Ishikawa (cell line): ENCODE measurements around the gene PPP1CA.

ENCODE experiments used
- CEBPB ChIP-seq: IDR thresholded peaks from 2 replicates; pipeline ENCODE4 v1.6.1; 2012
- CREB1 ChIP-seq: IDR thresholded peaks from 2 replicates; pipeline ENCODE4 v1.6.1; 2012; ENCODE audit warnings: low read depth
- EGR1 ChIP-seq: IDR thresholded peaks from 2 replicates; pipeline ENCODE4 v1.6.1; 2012
- EP300 ChIP-seq: IDR thresholded peaks from 2 replicates; pipeline ENCODE4 v1.6.1; 2012; ENCODE audit warnings: borderline replicate concordance
- MAX ChIP-seq: IDR thresholded peaks from 2 replicates; pipeline ENCODE4 v1.6.1; 2012
- RAD21 ChIP-seq: IDR thresholded peaks from 2 replicates; pipeline ENCODE4 v1.6.1; 2012; ENCODE audit warnings: low read depth
- REST ChIP-seq: IDR thresholded peaks from 2 replicates; pipeline ENCODE4 v1.6.1; 2012; ENCODE audit warnings: low read depth, mild to moderate bottlenecking
- TAF1 ChIP-seq: IDR thresholded peaks from 2 replicates; pipeline ENCODE4 v1.6.1; 2012; ENCODE audit warnings: low read depth, mild to moderate bottlenecking
- TCF12 ChIP-seq: IDR thresholded peaks from 2 replicates; pipeline ENCODE4 v1.6.1; 2012; ENCODE audit warnings: low read depth
- TEAD4 ChIP-seq: IDR thresholded peaks from 2 replicates; pipeline ENCODE4 v1.6.1; 2012
- USF1 ChIP-seq: IDR thresholded peaks from 2 replicates; pipeline ENCODE4 v1.6.1; 2012
- YY1 ChIP-seq: IDR thresholded peaks from 2 replicates; pipeline ENCODE4 v1.6.1; 2012; ENCODE audit warnings: low read depth

DNA sequence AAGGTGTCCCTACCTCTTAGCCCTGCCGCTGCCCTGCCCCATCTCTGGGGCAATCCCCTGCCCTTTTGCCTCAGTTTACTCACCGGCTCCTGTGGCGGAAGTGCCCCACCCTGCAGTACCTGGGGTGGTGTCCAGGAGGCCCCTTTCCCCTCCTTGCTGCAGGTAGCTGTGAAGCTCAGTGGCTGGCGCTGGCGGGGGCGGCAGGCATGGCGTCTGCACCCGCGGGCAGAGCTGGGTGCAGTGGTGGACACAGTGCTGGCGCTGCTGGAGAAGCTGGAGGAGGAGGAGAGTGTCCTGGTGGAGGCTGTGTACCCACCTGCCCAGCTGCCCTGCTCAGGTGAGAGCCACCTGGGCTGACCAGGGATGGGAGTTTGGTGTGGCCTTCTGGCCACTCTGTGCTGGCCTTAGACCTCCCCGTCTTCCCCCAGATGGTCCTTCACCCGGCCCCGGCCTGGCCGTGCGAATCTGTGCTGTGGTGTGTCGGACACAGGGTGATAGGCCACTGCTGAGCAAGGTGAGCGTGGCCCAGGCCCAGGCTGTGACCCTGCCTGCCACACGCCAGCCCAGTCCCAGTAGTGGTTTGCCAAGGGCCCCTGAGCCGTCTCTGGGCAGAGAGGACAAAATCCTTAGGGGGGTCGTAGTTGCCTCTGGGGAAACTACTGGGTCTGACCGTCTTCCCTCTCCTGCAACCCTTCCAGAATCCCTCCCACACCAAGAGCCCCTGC is 17.8 kb upstream of the PPP1CA start:
- TF ChIP-seq USF1 (no peak), MAX (no peak), CREB1 (no peak), CEBPB (no peak), YY1 (no peak), EP300 (no peak), RAD21 (no peak), EGR1 (no peak), REST (no peak), TAF1 (no peak), TCF12 (no peak), TEAD4 (no peak)
